H9 (cell line): Measurements from ENCODE around the gene MAGI1. TPM values are rescaled to one million over a fixed set of nuclear protein-coding genes. Genes with fewer than 3 reads are reported as not detected.

Experiments used
- DNase-seq: peaks from one replicate; pipeline ENCODE4 v3.0.0-alpha.2; 2017
- H2AFZ ChIP-seq: one replicate; pipeline ENCODE4 v1.6.1; 2013; ENCODE audit warnings: mild to moderate bottlenecking, low read length, control low read depth, moderate library complexity
- H2AK5ac ChIP-seq: 2 replicates; pipeline ENCODE4 v1.6.1; 2013; ENCODE audit warnings: low read length, control low read depth, mixed read lengths; ENCODE audit not compliant: insufficient read length
- H2BK120ac ChIP-seq: one replicate; pipeline ENCODE4 v1.6.1; 2013; ENCODE audit warnings: low read depth, mild to moderate bottlenecking, low read length, control low read depth, inconsistent platforms; ENCODE audit not compliant: poor library complexity, severe bottlenecking
- H2BK12ac ChIP-seq: 2 replicates; pipeline ENCODE4 v1.6.1; 2013; ENCODE audit warnings: low read length, control low read depth, mixed read lengths, low read depth; ENCODE audit not compliant: insufficient read length
- H2BK15ac ChIP-seq: 2 replicates; pipeline ENCODE4 v1.6.1; 2013; ENCODE audit warnings: low read depth, low read length, control low read depth
- H2BK20ac ChIP-seq: one replicate; pipeline ENCODE4 v1.6.1; 2013; ENCODE audit warnings: low read depth, mild to moderate bottlenecking, low read length, control low read depth, inconsistent platforms; ENCODE audit not compliant: poor library complexity, severe bottlenecking
- H2BK5ac ChIP-seq: 2 replicates; pipeline ENCODE4 v1.6.1; 2013; ENCODE audit warnings: low read length, control low read depth, mixed read lengths; ENCODE audit not compliant: insufficient read length
- H3K14ac ChIP-seq: 2 replicates; pipeline ENCODE4 v1.6.1; 2013; ENCODE audit warnings: low read length, control low read depth; ENCODE audit not compliant: insufficient read depth
- H3K18ac ChIP-seq: 2 replicates; pipeline ENCODE4 v1.6.1; 2013; ENCODE audit warnings: low read depth, mild to moderate bottlenecking, mixed read lengths, low read length, control low read depth; ENCODE audit not compliant: insufficient read length
- H3K23ac ChIP-seq: 2 replicates; pipeline ENCODE4 v1.6.1; 2013; ENCODE audit warnings: low read length, control low read depth, mixed read lengths, low read depth; ENCODE audit not compliant: insufficient read length
- H3K23me2 ChIP-seq: 2 replicates; pipeline ENCODE4 v1.6.1; 2013; ENCODE audit warnings: low read depth, mild to moderate bottlenecking, mixed read lengths, low read length, control low read depth; ENCODE audit not compliant: insufficient read length, poor library complexity, severe bottlenecking
- H3K27ac ChIP-seq: 2 replicates; pipeline ENCODE4 v1.5.1; 2013; ENCODE audit warnings: low read length, control low read depth, mixed read lengths, low read depth; ENCODE audit not compliant: insufficient read length
- H3K27me3 ChIP-seq: 2 replicates; pipeline ENCODE4 v1.6.1; 2013; ENCODE audit warnings: low read length, control low read depth, inconsistent platforms; ENCODE audit not compliant: insufficient read depth
- H3K4ac ChIP-seq: 2 replicates; pipeline ENCODE4 v1.6.1; 2013; ENCODE audit warnings: low read depth, mild to moderate bottlenecking, control low read depth, inconsistent platforms, low read length, moderate library complexity
- H3K4me1 ChIP-seq: 2 replicates; pipeline ENCODE4 v1.6.1; 2013; ENCODE audit warnings: low read length, control low read depth, inconsistent platforms; ENCODE audit not compliant: insufficient read depth
- H3K4me2 ChIP-seq: 2 replicates; pipeline ENCODE4 v1.6.1; 2013; ENCODE audit warnings: low read length, control low read depth, mixed read lengths; ENCODE audit not compliant: insufficient read length, insufficient read depth
- H3K56ac ChIP-seq: 2 replicates; pipeline ENCODE4 v1.6.1; 2013; ENCODE audit warnings: low read depth, mild to moderate bottlenecking, mixed read lengths, low read length, control low read depth; ENCODE audit not compliant: insufficient read length
- H3K79me1 ChIP-seq: 2 replicates; pipeline ENCODE4 v1.6.1; 2013; ENCODE audit warnings: low read depth, mild to moderate bottlenecking, moderate library complexity, low read length, control low read depth, inconsistent platforms; ENCODE audit not compliant: insufficient read depth, poor library complexity, severe bottlenecking
- H3K79me2 ChIP-seq: 2 replicates; pipeline ENCODE4 v1.6.1; 2013; ENCODE audit warnings: low read length, control low read depth, inconsistent platforms; ENCODE audit not compliant: insufficient read depth
- H3K9ac ChIP-seq: 2 replicates; pipeline ENCODE4 v1.6.1; 2013; ENCODE audit warnings: low read length, control low read depth, mixed read lengths; ENCODE audit not compliant: insufficient read length; ENCODE audit errors: extremely low read depth
- H3K9me3 ChIP-seq: one replicate; pipeline ENCODE4 v1.6.1; 2013; ENCODE audit warnings: low read depth, low read length, inconsistent platforms; ENCODE audit not compliant: control insufficient read depth
- H3T11ph ChIP-seq: one replicate; pipeline ENCODE4 v1.6.1; 2013; ENCODE audit warnings: mild to moderate bottlenecking, low read length, control low read depth, inconsistent platforms
- H4K20me1 ChIP-seq: one replicate; pipeline ENCODE4 v1.6.1; 2013; ENCODE audit not compliant: control insufficient read depth, insufficient read length, insufficient read depth
- H4K5ac ChIP-seq: 2 replicates; pipeline ENCODE4 v1.6.1; 2013; ENCODE audit warnings: low read depth, mild to moderate bottlenecking, mixed read lengths, low read length, control low read depth; ENCODE audit not compliant: insufficient read length
- H4K8ac ChIP-seq: replicated peaks from 2 replicates; pipeline ENCODE4 v1.6.1; 2013; ENCODE audit warnings: low read length, control low read depth, mixed read lengths, low read depth; ENCODE audit not compliant: insufficient read length
- H4K91ac ChIP-seq: 2 replicates; pipeline ENCODE4 v1.6.1; 2013; ENCODE audit warnings: low read depth, mild to moderate bottlenecking, moderate library complexity, mixed read lengths, low read length, control low read depth; ENCODE audit not compliant: insufficient read length
- H3K27ac Mint-ChIP-seq, 3 experiments: 2 replicates in 2 of 3; 3 replicates in 1 of 3; pipeline ENCODE4 v1.8.0; 2020 to 2021; ENCODE audit warnings: mixed read lengths in 3 of 3, mild to moderate bottlenecking in 1 of 3, moderate library complexity in 1 of 3
- H3K27me3 Mint-ChIP-seq: 2 replicates; pipeline ENCODE4 v1.8.0; 2021; ENCODE audit warnings: low read depth, mild to moderate bottlenecking, moderate library complexity, mixed read lengths
- H3K36me3 Mint-ChIP-seq, 3 experiments: 2 replicates in 2 of 3; 3 replicates in 1 of 3; pipeline ENCODE4 v1.8.0; 2020 to 2021; ENCODE audit warnings: low read depth in 3 of 3, mixed read lengths in 3 of 3; ENCODE audit not compliant: insufficient read depth in 1 of 3
- H3K4me1 Mint-ChIP-seq, 2 experiments: 2 replicates each; pipeline ENCODE4 v1.8.0; 2020; ENCODE audit warnings: mixed read lengths in 2 of 2
- H3K4me3 Mint-ChIP-seq, 2 experiments: 2 replicates in 1 of 2; 3 replicates in 1 of 2; pipeline ENCODE4 v1.8.0; 2020 to 2021; ENCODE audit warnings: mild to moderate bottlenecking in 2 of 2, mixed read lengths in 2 of 2, moderate library complexity in 1 of 2
- H3K9me3 Mint-ChIP-seq, 2 experiments: 2 replicates in 1 of 2; 3 replicates in 1 of 2; pipeline ENCODE4 v1.8.0; 2020; ENCODE audit warnings: mild to moderate bottlenecking in 2 of 2, mixed read lengths in 2 of 2, moderate library complexity in 1 of 2
- WGBS: extraction: QIAGEN DNeasy Blood & Tissue Kit; methylation state at CpG from one replicate; pipeline ENCODE4 v1.1.7; 2013; ENCODE audit warnings: missing lambda C conversion rate, low lambda C conversion rate, mixed read lengths; ENCODE audit not compliant: insufficient read length; ENCODE audit errors: extremely low coverage; 5-methylcytosine and 5-hydroxymethylcytosine counted together
- total RNA-seq: library from RNA; stranded (reverse); gene quantifications from 2 replicates; pipeline ENCODE4 v1.2.1, GENCODE V29; 2021
- TF ChIP-seq, protein P1 (sequence below): fragments of 200-600 bp; sonication (generic); conservative IDR thresholded peaks from 3 replicates; pipeline ENCODE4 v1.8.0; 2021; ENCODE audit warnings: antibody characterized with exemption, mild to moderate bottlenecking

Gene MAGI1
- total RNA-seq, 1 experiment from 2014 or later = 65.7 TPM

GRCh38 chr3:65314269-65314668 is 724.4 kb downstream of the MAGI1 start:
- no peak overlapping the region for H3K4me2 ChIP-seq
- no peak overlapping the region for H2BK12ac ChIP-seq
- Mint-ChIP-seq H3K27ac (no peak overlapping the region), H3K27me3 (peaks cover 3% of the 10 kb centered on the region), H3K36me3 (no peaks in the 10 kb centered on the region), H3K4me1 (peaks cover 7 to 8% of the 10 kb centered on the region in 2 experiments), H3K9me3 (no peaks in the 10 kb centered on the region; a peak in 1 of 5 replicates), H3K4me3 (no peak overlapping the region)
- H3K79me1 ChIP-seq = no peaks in the 10 kb centered on the region
- TF ChIP-seq, protein P1, sequence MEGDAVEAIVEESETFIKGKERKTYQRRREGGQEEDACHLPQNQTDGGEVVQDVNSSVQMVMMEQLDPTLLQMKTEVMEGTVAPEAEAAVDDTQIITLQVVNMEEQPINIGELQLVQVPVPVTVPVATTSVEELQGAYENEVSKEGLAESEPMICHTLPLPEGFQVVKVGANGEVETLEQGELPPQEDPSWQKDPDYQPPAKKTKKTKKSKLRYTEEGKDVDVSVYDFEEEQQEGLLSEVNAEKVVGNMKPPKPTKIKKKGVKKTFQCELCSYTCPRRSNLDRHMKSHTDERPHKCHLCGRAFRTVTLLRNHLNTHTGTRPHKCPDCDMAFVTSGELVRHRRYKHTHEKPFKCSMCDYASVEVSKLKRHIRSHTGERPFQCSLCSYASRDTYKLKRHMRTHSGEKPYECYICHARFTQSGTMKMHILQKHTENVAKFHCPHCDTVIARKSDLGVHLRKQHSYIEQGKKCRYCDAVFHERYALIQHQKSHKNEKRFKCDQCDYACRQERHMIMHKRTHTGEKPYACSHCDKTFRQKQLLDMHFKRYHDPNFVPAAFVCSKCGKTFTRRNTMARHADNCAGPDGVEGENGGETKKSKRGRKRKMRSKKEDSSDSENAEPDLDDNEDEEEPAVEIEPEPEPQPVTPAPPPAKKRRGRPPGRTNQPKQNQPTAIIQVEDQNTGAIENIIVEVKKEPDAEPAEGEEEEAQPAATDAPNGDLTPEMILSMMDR = no peak
- H4K8ac ChIP-seq = no peak overlapping the region
- H3K23me2 ChIP-seq = no peaks in the 10 kb centered on the region
- H4K20me1 ChIP-seq = no peaks in the 10 kb centered on the region
- H2BK15ac ChIP-seq = no peak overlapping the region
- H4K91ac ChIP-seq = no peak overlapping the region
- no peak overlapping the region for H2BK5ac ChIP-seq
- H3K79me2 ChIP-seq = no peaks in the 10 kb centered on the region
- no peak overlapping the region for H3K18ac ChIP-seq
- no peak overlapping the region for H2AFZ ChIP-seq
- no peaks in the 10 kb centered on the region for H3K27me3 ChIP-seq
- no peaks in the 10 kb centered on the region for H3K4me1 ChIP-seq
- no peak overlapping the region for H2AK5ac ChIP-seq
- no peak overlapping the region for H3K27ac ChIP-seq
- no peak overlapping the region for H3T11ph ChIP-seq
- DNase-seq = no peak
- no peaks in the 10 kb centered on the region for H3K9me3 ChIP-seq
- no peak overlapping the region for H3K14ac ChIP-seq
- H3K9ac ChIP-seq = no peak overlapping the region
- H2BK120ac ChIP-seq = no peak overlapping the region
- no CpG with 5 or more reads among the region's 4 CpGs for WGBS
- H3K4ac ChIP-seq = no peak overlapping the region
- H3K56ac ChIP-seq = no peak overlapping the region
- H4K5ac ChIP-seq = no peak overlapping the region
- no peak overlapping the region for H2BK20ac ChIP-seq
- H3K23ac ChIP-seq = no peak overlapping the region
